ENCODE results near the gene PHTF1.

DNA sequence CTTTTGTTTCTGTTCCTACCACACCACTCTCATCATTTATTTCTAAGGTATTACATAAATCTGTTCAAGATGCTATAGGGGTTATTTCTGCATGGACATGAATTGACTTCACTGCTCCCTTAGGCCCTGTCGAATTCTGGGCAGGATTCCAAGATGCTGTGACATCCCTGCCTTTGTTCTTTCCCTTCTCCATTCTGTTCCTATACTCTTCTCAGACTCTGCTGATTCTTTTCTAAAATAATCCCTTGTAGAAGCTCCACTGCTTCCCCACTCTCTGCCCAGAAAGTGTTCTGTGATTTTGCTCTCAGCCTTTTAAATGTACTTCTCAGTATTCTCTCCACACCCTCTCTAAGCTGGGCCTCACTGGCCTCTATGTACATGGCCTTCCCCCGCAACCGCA is 99.2 kb downstream of the PHTF1 start:
- TF ChIP-seq, protein P1, sequence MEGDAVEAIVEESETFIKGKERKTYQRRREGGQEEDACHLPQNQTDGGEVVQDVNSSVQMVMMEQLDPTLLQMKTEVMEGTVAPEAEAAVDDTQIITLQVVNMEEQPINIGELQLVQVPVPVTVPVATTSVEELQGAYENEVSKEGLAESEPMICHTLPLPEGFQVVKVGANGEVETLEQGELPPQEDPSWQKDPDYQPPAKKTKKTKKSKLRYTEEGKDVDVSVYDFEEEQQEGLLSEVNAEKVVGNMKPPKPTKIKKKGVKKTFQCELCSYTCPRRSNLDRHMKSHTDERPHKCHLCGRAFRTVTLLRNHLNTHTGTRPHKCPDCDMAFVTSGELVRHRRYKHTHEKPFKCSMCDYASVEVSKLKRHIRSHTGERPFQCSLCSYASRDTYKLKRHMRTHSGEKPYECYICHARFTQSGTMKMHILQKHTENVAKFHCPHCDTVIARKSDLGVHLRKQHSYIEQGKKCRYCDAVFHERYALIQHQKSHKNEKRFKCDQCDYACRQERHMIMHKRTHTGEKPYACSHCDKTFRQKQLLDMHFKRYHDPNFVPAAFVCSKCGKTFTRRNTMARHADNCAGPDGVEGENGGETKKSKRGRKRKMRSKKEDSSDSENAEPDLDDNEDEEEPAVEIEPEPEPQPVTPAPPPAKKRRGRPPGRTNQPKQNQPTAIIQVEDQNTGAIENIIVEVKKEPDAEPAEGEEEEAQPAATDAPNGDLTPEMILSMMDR (IDR thresholded peaks at IDR 0.05), result no peak
- no peak for TF ChIP-seq POLR2A (IDR thresholded peaks at IDR 0.05)
